Gastrocnemius medialis (tissue), 4 donors: ENCODE measurements around the gene HOXA9.

Experiments
- POLR2A ChIP-seq, 2 donors: fragments of 450-650 bp; IDR thresholded peaks; one replicate each; pipeline ENCODE4 v1.6.1; 2017; ENCODE audit warnings: antibody characterized with exemption in 2 of 2, mild to moderate bottlenecking in 2 of 2, moderate library complexity in 2 of 2
- TF ChIP-seq, protein P1 (sequence below), 5 experiments: fragments of 450-650 bp in 3 of 5; fragments of 200-600 bp in 2 of 5; sonication (generic) in 2 of 5; IDR thresholded peaks in 4 of 5; conservative IDR thresholded peaks in 1 of 5; 1 replicate in 4 of 5; 2 replicates in 1 of 5; pipeline ENCODE4 v1.5.1; 2016 to 2019; ENCODE audit warnings: antibody characterized with exemption in 5 of 5, mild to moderate bottlenecking in 3 of 5, moderate library complexity in 3 of 5

DNA sequence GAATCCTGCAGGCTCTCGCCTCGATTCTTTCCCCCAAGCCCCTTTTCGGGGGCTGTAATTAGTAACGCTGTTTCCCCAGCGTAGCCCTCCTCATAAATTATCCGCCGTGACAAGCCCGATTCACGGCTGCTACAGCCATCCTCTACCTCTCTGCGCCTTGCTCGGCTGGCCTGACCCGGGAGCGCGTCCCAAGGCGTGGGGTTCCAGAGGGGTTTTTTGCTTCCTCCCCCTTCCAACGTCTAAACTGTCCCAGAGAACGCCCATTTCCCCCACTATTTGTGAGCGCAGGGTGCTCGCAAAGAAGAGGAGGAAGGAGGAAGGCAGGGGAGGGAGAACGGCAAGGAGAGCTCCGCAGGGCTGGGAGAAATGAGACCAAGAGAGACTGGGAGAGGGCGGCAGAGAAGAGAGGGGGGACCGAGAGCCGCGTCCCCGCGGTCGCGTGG, 22.7 kb downstream of the HOXA9 start:
- TF ChIP-seq POLR2A (IDR thresholded peaks at IDR 0.05), result no peak
- TF ChIP-seq, protein P1, sequence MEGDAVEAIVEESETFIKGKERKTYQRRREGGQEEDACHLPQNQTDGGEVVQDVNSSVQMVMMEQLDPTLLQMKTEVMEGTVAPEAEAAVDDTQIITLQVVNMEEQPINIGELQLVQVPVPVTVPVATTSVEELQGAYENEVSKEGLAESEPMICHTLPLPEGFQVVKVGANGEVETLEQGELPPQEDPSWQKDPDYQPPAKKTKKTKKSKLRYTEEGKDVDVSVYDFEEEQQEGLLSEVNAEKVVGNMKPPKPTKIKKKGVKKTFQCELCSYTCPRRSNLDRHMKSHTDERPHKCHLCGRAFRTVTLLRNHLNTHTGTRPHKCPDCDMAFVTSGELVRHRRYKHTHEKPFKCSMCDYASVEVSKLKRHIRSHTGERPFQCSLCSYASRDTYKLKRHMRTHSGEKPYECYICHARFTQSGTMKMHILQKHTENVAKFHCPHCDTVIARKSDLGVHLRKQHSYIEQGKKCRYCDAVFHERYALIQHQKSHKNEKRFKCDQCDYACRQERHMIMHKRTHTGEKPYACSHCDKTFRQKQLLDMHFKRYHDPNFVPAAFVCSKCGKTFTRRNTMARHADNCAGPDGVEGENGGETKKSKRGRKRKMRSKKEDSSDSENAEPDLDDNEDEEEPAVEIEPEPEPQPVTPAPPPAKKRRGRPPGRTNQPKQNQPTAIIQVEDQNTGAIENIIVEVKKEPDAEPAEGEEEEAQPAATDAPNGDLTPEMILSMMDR (IDR thresholded peaks at IDR 0.05 in 4 of 5, conservative IDR thresholded peaks at IDR 0.05 in 1 of 5), result no peak
